H9 (cell line): Measurements from ENCODE around the gene ZIK1. TPM values are rescaled to one million over a fixed set of nuclear protein-coding genes. Genes with fewer than 3 reads are reported as not detected.

ENCODE experiments used
- DNase-seq: peaks from one replicate; pipeline ENCODE4 v3.0.0-alpha.2; 2017
- H2AFZ ChIP-seq: one replicate; pipeline ENCODE4 v1.6.1; 2013; ENCODE audit warnings: mild to moderate bottlenecking, low read length, control low read depth, moderate library complexity
- H2AK5ac ChIP-seq: 2 replicates; pipeline ENCODE4 v1.6.1; 2013; ENCODE audit warnings: low read length, control low read depth, mixed read lengths; ENCODE audit not compliant: insufficient read length
- H2BK120ac ChIP-seq: one replicate; pipeline ENCODE4 v1.6.1; 2013; ENCODE audit warnings: low read depth, mild to moderate bottlenecking, low read length, control low read depth, inconsistent platforms; ENCODE audit not compliant: poor library complexity, severe bottlenecking
- H2BK12ac ChIP-seq: 2 replicates; pipeline ENCODE4 v1.6.1; 2013; ENCODE audit warnings: low read length, control low read depth, mixed read lengths, low read depth; ENCODE audit not compliant: insufficient read length
- H2BK15ac ChIP-seq: 2 replicates; pipeline ENCODE4 v1.6.1; 2013; ENCODE audit warnings: low read depth, low read length, control low read depth
- H2BK20ac ChIP-seq: one replicate; pipeline ENCODE4 v1.6.1; 2013; ENCODE audit warnings: low read depth, mild to moderate bottlenecking, low read length, control low read depth, inconsistent platforms; ENCODE audit not compliant: poor library complexity, severe bottlenecking
- H2BK5ac ChIP-seq: 2 replicates; pipeline ENCODE4 v1.6.1; 2013; ENCODE audit warnings: low read length, control low read depth, mixed read lengths; ENCODE audit not compliant: insufficient read length
- H3K14ac ChIP-seq: 2 replicates; pipeline ENCODE4 v1.6.1; 2013; ENCODE audit warnings: low read length, control low read depth; ENCODE audit not compliant: insufficient read depth
- H3K18ac ChIP-seq: 2 replicates; pipeline ENCODE4 v1.6.1; 2013; ENCODE audit warnings: low read depth, mild to moderate bottlenecking, mixed read lengths, low read length, control low read depth; ENCODE audit not compliant: insufficient read length
- H3K23ac ChIP-seq: 2 replicates; pipeline ENCODE4 v1.6.1; 2013; ENCODE audit warnings: low read length, control low read depth, mixed read lengths, low read depth; ENCODE audit not compliant: insufficient read length
- H3K23me2 ChIP-seq: 2 replicates; pipeline ENCODE4 v1.6.1; 2013; ENCODE audit warnings: low read depth, mild to moderate bottlenecking, mixed read lengths, low read length, control low read depth; ENCODE audit not compliant: insufficient read length, poor library complexity, severe bottlenecking
- H3K27ac ChIP-seq: 2 replicates; pipeline ENCODE4 v1.5.1; 2013; ENCODE audit warnings: low read length, control low read depth, mixed read lengths, low read depth; ENCODE audit not compliant: insufficient read length
- H3K27me3 ChIP-seq: 2 replicates; pipeline ENCODE4 v1.6.1; 2013; ENCODE audit warnings: low read length, control low read depth, inconsistent platforms; ENCODE audit not compliant: insufficient read depth
- H3K4ac ChIP-seq: 2 replicates; pipeline ENCODE4 v1.6.1; 2013; ENCODE audit warnings: low read depth, mild to moderate bottlenecking, control low read depth, inconsistent platforms, low read length, moderate library complexity
- H3K4me1 ChIP-seq: 2 replicates; pipeline ENCODE4 v1.6.1; 2013; ENCODE audit warnings: low read length, control low read depth, inconsistent platforms; ENCODE audit not compliant: insufficient read depth
- H3K4me2 ChIP-seq: 2 replicates; pipeline ENCODE4 v1.6.1; 2013; ENCODE audit warnings: low read length, control low read depth, mixed read lengths; ENCODE audit not compliant: insufficient read length, insufficient read depth
- H3K56ac ChIP-seq: 2 replicates; pipeline ENCODE4 v1.6.1; 2013; ENCODE audit warnings: low read depth, mild to moderate bottlenecking, mixed read lengths, low read length, control low read depth; ENCODE audit not compliant: insufficient read length
- H3K79me1 ChIP-seq: 2 replicates; pipeline ENCODE4 v1.6.1; 2013; ENCODE audit warnings: low read depth, mild to moderate bottlenecking, moderate library complexity, low read length, control low read depth, inconsistent platforms; ENCODE audit not compliant: insufficient read depth, poor library complexity, severe bottlenecking
- H3K79me2 ChIP-seq: 2 replicates; pipeline ENCODE4 v1.6.1; 2013; ENCODE audit warnings: low read length, control low read depth, inconsistent platforms; ENCODE audit not compliant: insufficient read depth
- H3K9ac ChIP-seq: 2 replicates; pipeline ENCODE4 v1.6.1; 2013; ENCODE audit warnings: low read length, control low read depth, mixed read lengths; ENCODE audit not compliant: insufficient read length; ENCODE audit errors: extremely low read depth
- H3K9me3 ChIP-seq: one replicate; pipeline ENCODE4 v1.6.1; 2013; ENCODE audit warnings: low read depth, low read length, inconsistent platforms; ENCODE audit not compliant: control insufficient read depth
- H3T11ph ChIP-seq: one replicate; pipeline ENCODE4 v1.6.1; 2013; ENCODE audit warnings: mild to moderate bottlenecking, low read length, control low read depth, inconsistent platforms
- H4K20me1 ChIP-seq: one replicate; pipeline ENCODE4 v1.6.1; 2013; ENCODE audit not compliant: control insufficient read depth, insufficient read length, insufficient read depth
- H4K5ac ChIP-seq: 2 replicates; pipeline ENCODE4 v1.6.1; 2013; ENCODE audit warnings: low read depth, mild to moderate bottlenecking, mixed read lengths, low read length, control low read depth; ENCODE audit not compliant: insufficient read length
- H4K8ac ChIP-seq: replicated peaks from 2 replicates; pipeline ENCODE4 v1.6.1; 2013; ENCODE audit warnings: low read length, control low read depth, mixed read lengths, low read depth; ENCODE audit not compliant: insufficient read length
- H4K91ac ChIP-seq: 2 replicates; pipeline ENCODE4 v1.6.1; 2013; ENCODE audit warnings: low read depth, mild to moderate bottlenecking, moderate library complexity, mixed read lengths, low read length, control low read depth; ENCODE audit not compliant: insufficient read length
- H3K27ac Mint-ChIP-seq, 3 experiments: 2 replicates in 2 of 3; 3 replicates in 1 of 3; pipeline ENCODE4 v1.8.0; 2020 to 2021; ENCODE audit warnings: mixed read lengths in 3 of 3, mild to moderate bottlenecking in 1 of 3, moderate library complexity in 1 of 3
- H3K27me3 Mint-ChIP-seq: 2 replicates; pipeline ENCODE4 v1.8.0; 2021; ENCODE audit warnings: low read depth, mild to moderate bottlenecking, moderate library complexity, mixed read lengths
- H3K36me3 Mint-ChIP-seq, 3 experiments: 2 replicates in 2 of 3; 3 replicates in 1 of 3; pipeline ENCODE4 v1.8.0; 2020 to 2021; ENCODE audit warnings: low read depth in 3 of 3, mixed read lengths in 3 of 3; ENCODE audit not compliant: insufficient read depth in 1 of 3
- H3K4me1 Mint-ChIP-seq, 2 experiments: 2 replicates each; pipeline ENCODE4 v1.8.0; 2020; ENCODE audit warnings: mixed read lengths in 2 of 2
- H3K4me3 Mint-ChIP-seq, 2 experiments: 2 replicates in 1 of 2; 3 replicates in 1 of 2; pipeline ENCODE4 v1.8.0; 2020 to 2021; ENCODE audit warnings: mild to moderate bottlenecking in 2 of 2, mixed read lengths in 2 of 2, moderate library complexity in 1 of 2
- H3K9me3 Mint-ChIP-seq, 2 experiments: 2 replicates in 1 of 2; 3 replicates in 1 of 2; pipeline ENCODE4 v1.8.0; 2020; ENCODE audit warnings: mild to moderate bottlenecking in 2 of 2, mixed read lengths in 2 of 2, moderate library complexity in 1 of 2
- CTCF ChIP-seq: fragments of 200-600 bp; sonication (generic); conservative IDR thresholded peaks from 3 replicates; pipeline ENCODE4 v1.8.0; 2021; ENCODE audit warnings: antibody characterized with exemption, mild to moderate bottlenecking
- WGBS: extraction: QIAGEN DNeasy Blood & Tissue Kit; methylation state at CpG from one replicate; pipeline ENCODE4 v1.1.7; 2013; ENCODE audit warnings: missing lambda C conversion rate, low lambda C conversion rate, mixed read lengths; ENCODE audit not compliant: insufficient read length; ENCODE audit errors: extremely low coverage; 5-methylcytosine and 5-hydroxymethylcytosine counted together
- total RNA-seq: library from RNA; stranded (reverse); gene quantifications from 2 replicates; pipeline ENCODE4 v1.2.1, GENCODE V29; 2021

ZIK1 gene
- total RNA-seq, 1 experiment from 2014 or later = 27.8 TPM

GRCh38 chr19:57613941-57614743 is 30.2 kb downstream of the ZIK1 start, which contains the start of gene ZNF134:
TSS of gene ZNF134 (plus strand) at chr19:57614242. CDS start at chr19:57619469, 5,227 bp downstream.
- Histone ChIP-seq H3K23ac (no peak within 1 kb of the TSS), H3K4me2 (peak within 1 kb of the TSS; percentile 82), H3K14ac (peak within 1 kb of the TSS; percentile 95), H4K91ac (no peak within 1 kb of the TSS), H3K4ac (no peak within 1 kb of the TSS; the same call in 1 of the 2 replicates), H4K5ac (no peak within 1 kb of the TSS), H4K8ac (no peak within 1 kb of the TSS), H2BK12ac (no peak within 1 kb of the TSS), H3K18ac (peak within 1 kb of the TSS; percentile 86), H3K23me2 (no peaks in the 10 kb centered on the region), H2AFZ (peak within 1 kb of the TSS; percentile 93), H3K79me1 (peaks cover 12% of the 10 kb centered on the region), H3K27me3 (no peaks in the 10 kb centered on the region), H3K9ac (peak within 1 kb of the TSS; percentile 96), H3K4me1 (no peaks in the 10 kb centered on the region), H2BK5ac (no peak within 1 kb of the TSS), H2BK120ac (no peak within 1 kb of the TSS), H3T11ph (no peak within 1 kb of the TSS), H4K20me1 (no peaks in the 10 kb centered on the region), H3K79me2 (peaks cover 42% of the 10 kb centered on the region; the same call in 1 of the 2 replicates), H3K9me3 (peaks cover 42% of the 10 kb centered on the region), H2BK15ac (no peak within 1 kb of the TSS), H2AK5ac (no peak within 1 kb of the TSS), H2BK20ac (no peak within 1 kb of the TSS), H3K56ac (no peak within 1 kb of the TSS), H3K27ac (no peak within 1 kb of the TSS)
- peak; percentile 94 for DNase-seq
- Mint-ChIP-seq H3K4me1 (peaks cover 7 to 13% of the 10 kb centered on the region in 2 experiments), H3K27ac (peak within 1 kb of the TSS; percentile 48 to 94 (median 94)), H3K27me3 (peaks cover 9% of the 10 kb centered on the region), H3K9me3 (peaks cover 51 to 65% of the 10 kb centered on the region in 2 experiments), H3K4me3 (peak within 1 kb of the TSS; percentile 93 to 99), H3K36me3 (peaks cover 48 to 50% (median 49%) of the 10 kb centered on the region in 3 experiments)
- no peak for TF ChIP-seq CTCF
- no CpG with 5 or more reads among the region's 64 CpGs for WGBS
